ENCODE measurements around the gene ZBED6.

DNA sequence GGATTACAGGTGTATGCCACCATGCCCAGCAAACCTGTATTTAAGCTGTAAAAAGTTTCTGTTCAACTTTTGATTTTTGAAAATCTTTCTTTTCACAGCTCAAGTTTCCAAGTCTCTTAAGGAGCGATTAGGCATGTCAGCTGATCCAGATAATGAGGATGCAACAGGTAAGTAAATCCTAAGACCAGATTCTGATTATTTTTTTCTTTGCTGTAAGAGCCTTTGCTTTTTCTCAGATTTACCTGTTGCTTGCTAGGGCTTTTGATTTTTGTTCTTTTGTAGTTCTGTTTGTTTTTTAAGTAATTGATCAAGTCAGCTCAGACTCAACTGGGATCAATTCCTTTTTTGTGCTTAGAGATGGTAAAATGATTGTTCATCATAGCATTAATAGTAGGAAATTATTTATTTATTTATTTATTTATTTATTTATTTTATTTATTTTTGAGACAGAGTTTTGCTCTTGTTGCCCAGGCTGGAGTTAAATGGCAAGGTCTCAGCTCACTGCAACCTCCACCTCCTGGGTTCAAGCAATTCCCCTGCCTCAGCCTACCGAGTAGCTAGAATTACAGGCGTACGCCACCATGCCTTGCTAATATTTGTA, 44.9 kb downstream of the ZBED6 start:
- TF ChIP-seq, protein P1, sequence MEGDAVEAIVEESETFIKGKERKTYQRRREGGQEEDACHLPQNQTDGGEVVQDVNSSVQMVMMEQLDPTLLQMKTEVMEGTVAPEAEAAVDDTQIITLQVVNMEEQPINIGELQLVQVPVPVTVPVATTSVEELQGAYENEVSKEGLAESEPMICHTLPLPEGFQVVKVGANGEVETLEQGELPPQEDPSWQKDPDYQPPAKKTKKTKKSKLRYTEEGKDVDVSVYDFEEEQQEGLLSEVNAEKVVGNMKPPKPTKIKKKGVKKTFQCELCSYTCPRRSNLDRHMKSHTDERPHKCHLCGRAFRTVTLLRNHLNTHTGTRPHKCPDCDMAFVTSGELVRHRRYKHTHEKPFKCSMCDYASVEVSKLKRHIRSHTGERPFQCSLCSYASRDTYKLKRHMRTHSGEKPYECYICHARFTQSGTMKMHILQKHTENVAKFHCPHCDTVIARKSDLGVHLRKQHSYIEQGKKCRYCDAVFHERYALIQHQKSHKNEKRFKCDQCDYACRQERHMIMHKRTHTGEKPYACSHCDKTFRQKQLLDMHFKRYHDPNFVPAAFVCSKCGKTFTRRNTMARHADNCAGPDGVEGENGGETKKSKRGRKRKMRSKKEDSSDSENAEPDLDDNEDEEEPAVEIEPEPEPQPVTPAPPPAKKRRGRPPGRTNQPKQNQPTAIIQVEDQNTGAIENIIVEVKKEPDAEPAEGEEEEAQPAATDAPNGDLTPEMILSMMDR (IDR thresholded peaks at IDR 0.05; ENCODE audit: insufficient read depth, low read length, poor library complexity, severe bottlenecking): no peak
- TF ChIP-seq EZH2phosphoT487 (conservative IDR thresholded peaks at IDR 0.05; ENCODE audit: low read length): no peak

Data from SU-DHL-6 (cell line).